ENCODE results near the gene FRZB. TPM values are rescaled to one million over a fixed set of nuclear protein-coding genes. Genes with fewer than 3 reads are reported as not detected.

FRZB gene
- total RNA-seq, 1 experiment from 2014 or later: 0.08 TPM

- TF ChIP-seq, protein P1, sequence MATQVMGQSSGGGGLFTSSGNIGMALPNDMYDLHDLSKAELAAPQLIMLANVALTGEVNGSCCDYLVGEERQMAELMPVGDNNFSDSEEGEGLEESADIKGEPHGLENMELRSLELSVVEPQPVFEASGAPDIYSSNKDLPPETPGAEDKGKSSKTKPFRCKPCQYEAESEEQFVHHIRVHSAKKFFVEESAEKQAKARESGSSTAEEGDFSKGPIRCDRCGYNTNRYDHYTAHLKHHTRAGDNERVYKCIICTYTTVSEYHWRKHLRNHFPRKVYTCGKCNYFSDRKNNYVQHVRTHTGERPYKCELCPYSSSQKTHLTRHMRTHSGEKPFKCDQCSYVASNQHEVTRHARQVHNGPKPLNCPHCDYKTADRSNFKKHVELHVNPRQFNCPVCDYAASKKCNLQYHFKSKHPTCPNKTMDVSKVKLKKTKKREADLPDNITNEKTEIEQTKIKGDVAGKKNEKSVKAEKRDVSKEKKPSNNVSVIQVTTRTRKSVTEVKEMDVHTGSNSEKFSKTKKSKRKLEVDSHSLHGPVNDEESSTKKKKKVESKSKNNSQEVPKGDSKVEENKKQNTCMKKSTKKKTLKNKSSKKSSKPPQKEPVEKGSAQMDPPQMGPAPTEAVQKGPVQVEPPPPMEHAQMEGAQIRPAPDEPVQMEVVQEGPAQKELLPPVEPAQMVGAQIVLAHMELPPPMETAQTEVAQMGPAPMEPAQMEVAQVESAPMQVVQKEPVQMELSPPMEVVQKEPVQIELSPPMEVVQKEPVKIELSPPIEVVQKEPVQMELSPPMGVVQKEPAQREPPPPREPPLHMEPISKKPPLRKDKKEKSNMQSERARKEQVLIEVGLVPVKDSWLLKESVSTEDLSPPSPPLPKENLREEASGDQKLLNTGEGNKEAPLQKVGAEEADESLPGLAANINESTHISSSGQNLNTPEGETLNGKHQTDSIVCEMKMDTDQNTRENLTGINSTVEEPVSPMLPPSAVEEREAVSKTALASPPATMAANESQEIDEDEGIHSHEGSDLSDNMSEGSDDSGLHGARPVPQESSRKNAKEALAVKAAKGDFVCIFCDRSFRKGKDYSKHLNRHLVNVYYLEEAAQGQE (IDR thresholded peaks at IDR 0.05; ENCODE audit: insufficient read depth in 1 of 2, low read depth in 2 of 2, low read length in 1 of 2): no peak
- TF ChIP-seq, protein P2, sequence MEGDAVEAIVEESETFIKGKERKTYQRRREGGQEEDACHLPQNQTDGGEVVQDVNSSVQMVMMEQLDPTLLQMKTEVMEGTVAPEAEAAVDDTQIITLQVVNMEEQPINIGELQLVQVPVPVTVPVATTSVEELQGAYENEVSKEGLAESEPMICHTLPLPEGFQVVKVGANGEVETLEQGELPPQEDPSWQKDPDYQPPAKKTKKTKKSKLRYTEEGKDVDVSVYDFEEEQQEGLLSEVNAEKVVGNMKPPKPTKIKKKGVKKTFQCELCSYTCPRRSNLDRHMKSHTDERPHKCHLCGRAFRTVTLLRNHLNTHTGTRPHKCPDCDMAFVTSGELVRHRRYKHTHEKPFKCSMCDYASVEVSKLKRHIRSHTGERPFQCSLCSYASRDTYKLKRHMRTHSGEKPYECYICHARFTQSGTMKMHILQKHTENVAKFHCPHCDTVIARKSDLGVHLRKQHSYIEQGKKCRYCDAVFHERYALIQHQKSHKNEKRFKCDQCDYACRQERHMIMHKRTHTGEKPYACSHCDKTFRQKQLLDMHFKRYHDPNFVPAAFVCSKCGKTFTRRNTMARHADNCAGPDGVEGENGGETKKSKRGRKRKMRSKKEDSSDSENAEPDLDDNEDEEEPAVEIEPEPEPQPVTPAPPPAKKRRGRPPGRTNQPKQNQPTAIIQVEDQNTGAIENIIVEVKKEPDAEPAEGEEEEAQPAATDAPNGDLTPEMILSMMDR (IDR thresholded peaks at IDR 0.05): no peak
- TF ChIP-seq POLR2AphosphoS5 (IDR thresholded peaks at IDR 0.05; ENCODE audit: low read depth, low read length) (no peak), SIN3A (IDR thresholded peaks at IDR 0.05; ENCODE audit: borderline replicate concordance, insufficient read depth, low read depth, low read length) (no peak), TCF7L2 (IDR thresholded peaks at IDR 0.05; ENCODE audit: low read depth, low read length) (no peak)
- BruUV-seq (replicated peaks): no TSS peak
- no peaks in the 10 kb centered on the region for H3K9me3 ChIP-seq (ENCODE audit: control insufficient read depth, insufficient read depth, low read depth, low read length)
- in situ Hi-C loops (cut with HindIII; ENCODE audit: low pct_unique_long_range_greater_than_20kb, low sequenced_read_pairs): no loop called here
- H3K27me3 ChIP-seq (ENCODE audit: control insufficient read depth, insufficient read depth, low read length): peaks cover 10% of the 10 kb centered on the region; the same call in 1 of the 2 replicates
- intact Hi-C loops (cut with micrococcal nuclease; ENCODE audit: unreplicated experiment): no loop called here
- no peak overlapping the region for H3K4me3 ChIP-seq (ENCODE audit: low read depth in 2 of 2, low read length in 2 of 2)
- CTCF ChIA-PET: no interaction called here
- no peaks in the 10 kb centered on the region for H3K4me1 ChIP-seq (ENCODE audit: control insufficient read depth, insufficient read depth, low read length)
- no peaks in the 10 kb centered on the region for H3K36me3 ChIP-seq (ENCODE audit: control insufficient read depth, insufficient read depth, low read length)
- ATAC-seq (no peak), DNase-seq (ENCODE audit: low read depth, low spot score) (no peak)
- POLR2A ChIA-PET: no interaction called here
- no peak overlapping the region for H3K27ac ChIP-seq (ENCODE audit: low read length)
These were observed 59.1 kb downstream of the FRZB start for GRCh38 chr2:182807319-182807718.

- H3K9me3 ChIP-seq (ENCODE audit: control insufficient read depth, insufficient read depth, low read depth, low read length): no peaks in the 10 kb centered on the region
- in situ Hi-C loops (cut with HindIII; ENCODE audit: low pct_unique_long_range_greater_than_20kb, low sequenced_read_pairs) (no loop called here), intact Hi-C loops (cut with micrococcal nuclease; ENCODE audit: unreplicated experiment) (no loop called here)
- ChIA-PET CTCF (no interaction called here), POLR2A (no interaction called here)
- no peaks in the 10 kb centered on the region for H3K4me1 ChIP-seq (ENCODE audit: control insufficient read depth, insufficient read depth, low read length)
- TF ChIP-seq POLR2AphosphoS5 (IDR thresholded peaks at IDR 0.05; ENCODE audit: low read depth, low read length) (no peak), SIN3A (IDR thresholded peaks at IDR 0.05; ENCODE audit: borderline replicate concordance, insufficient read depth, low read depth, low read length) (no peak), TCF7L2 (IDR thresholded peaks at IDR 0.05; ENCODE audit: low read depth, low read length) (no peak)
- TF ChIP-seq, protein P1 (IDR thresholded peaks at IDR 0.05; ENCODE audit: insufficient read depth in 1 of 2, low read depth in 2 of 2, low read length in 1 of 2): no peak
- TF ChIP-seq, protein P2 (IDR thresholded peaks at IDR 0.05): no peak
- no peak overlapping the region for H3K27ac ChIP-seq (ENCODE audit: low read length)
- H3K4me3 ChIP-seq (ENCODE audit: low read depth in 2 of 2, low read length in 2 of 2): no peak overlapping the region
- BruUV-seq (replicated peaks): no TSS peak
- no peak for DNase-seq (ENCODE audit: low read depth, low spot score)
- no peak for ATAC-seq
- H3K27me3 ChIP-seq (ENCODE audit: control insufficient read depth, insufficient read depth, low read length): peaks cover 3% of the 10 kb centered on the region; the same call in 1 of the 2 replicates
- H3K36me3 ChIP-seq (ENCODE audit: control insufficient read depth, insufficient read depth, low read length): no peaks in the 10 kb centered on the region
These were observed 62.3 kb downstream of the FRZB start for GRCh38 chr2:182804128-182804527.

All from Panc1 (cell line).